H9 (cell line): ENCODE measurements around the gene ZDHHC1. TPM values are rescaled to one million over a fixed set of nuclear protein-coding genes. Genes with fewer than 3 reads are reported as not detected.

ENCODE experiments used
- DNase-seq: peaks from one replicate; pipeline ENCODE4 v3.0.0-alpha.2; 2017
- H2AFZ ChIP-seq: one replicate; pipeline ENCODE4 v1.6.1; 2013; ENCODE audit warnings: mild to moderate bottlenecking, low read length, control low read depth, moderate library complexity
- H2AK5ac ChIP-seq: 2 replicates; pipeline ENCODE4 v1.6.1; 2013; ENCODE audit warnings: low read length, control low read depth, mixed read lengths; ENCODE audit not compliant: insufficient read length
- H2BK120ac ChIP-seq: one replicate; pipeline ENCODE4 v1.6.1; 2013; ENCODE audit warnings: low read depth, mild to moderate bottlenecking, low read length, control low read depth, inconsistent platforms; ENCODE audit not compliant: poor library complexity, severe bottlenecking
- H2BK12ac ChIP-seq: 2 replicates; pipeline ENCODE4 v1.6.1; 2013; ENCODE audit warnings: low read length, control low read depth, mixed read lengths, low read depth; ENCODE audit not compliant: insufficient read length
- H2BK15ac ChIP-seq: 2 replicates; pipeline ENCODE4 v1.6.1; 2013; ENCODE audit warnings: low read depth, low read length, control low read depth
- H2BK20ac ChIP-seq: one replicate; pipeline ENCODE4 v1.6.1; 2013; ENCODE audit warnings: low read depth, mild to moderate bottlenecking, low read length, control low read depth, inconsistent platforms; ENCODE audit not compliant: poor library complexity, severe bottlenecking
- H2BK5ac ChIP-seq: 2 replicates; pipeline ENCODE4 v1.6.1; 2013; ENCODE audit warnings: low read length, control low read depth, mixed read lengths; ENCODE audit not compliant: insufficient read length
- H3K14ac ChIP-seq: 2 replicates; pipeline ENCODE4 v1.6.1; 2013; ENCODE audit warnings: low read length, control low read depth; ENCODE audit not compliant: insufficient read depth
- H3K18ac ChIP-seq: 2 replicates; pipeline ENCODE4 v1.6.1; 2013; ENCODE audit warnings: low read depth, mild to moderate bottlenecking, mixed read lengths, low read length, control low read depth; ENCODE audit not compliant: insufficient read length
- H3K23ac ChIP-seq: 2 replicates; pipeline ENCODE4 v1.6.1; 2013; ENCODE audit warnings: low read length, control low read depth, mixed read lengths, low read depth; ENCODE audit not compliant: insufficient read length
- H3K23me2 ChIP-seq: 2 replicates; pipeline ENCODE4 v1.6.1; 2013; ENCODE audit warnings: low read depth, mild to moderate bottlenecking, mixed read lengths, low read length, control low read depth; ENCODE audit not compliant: insufficient read length, poor library complexity, severe bottlenecking
- H3K27ac ChIP-seq: 2 replicates; pipeline ENCODE4 v1.5.1; 2013; ENCODE audit warnings: low read length, control low read depth, mixed read lengths, low read depth; ENCODE audit not compliant: insufficient read length
- H3K27me3 ChIP-seq: 2 replicates; pipeline ENCODE4 v1.6.1; 2013; ENCODE audit warnings: low read length, control low read depth, inconsistent platforms; ENCODE audit not compliant: insufficient read depth
- H3K4ac ChIP-seq: 2 replicates; pipeline ENCODE4 v1.6.1; 2013; ENCODE audit warnings: low read depth, mild to moderate bottlenecking, control low read depth, inconsistent platforms, low read length, moderate library complexity
- H3K4me1 ChIP-seq: 2 replicates; pipeline ENCODE4 v1.6.1; 2013; ENCODE audit warnings: low read length, control low read depth, inconsistent platforms; ENCODE audit not compliant: insufficient read depth
- H3K4me2 ChIP-seq: 2 replicates; pipeline ENCODE4 v1.6.1; 2013; ENCODE audit warnings: low read length, control low read depth, mixed read lengths; ENCODE audit not compliant: insufficient read length, insufficient read depth
- H3K56ac ChIP-seq: 2 replicates; pipeline ENCODE4 v1.6.1; 2013; ENCODE audit warnings: low read depth, mild to moderate bottlenecking, mixed read lengths, low read length, control low read depth; ENCODE audit not compliant: insufficient read length
- H3K79me1 ChIP-seq: 2 replicates; pipeline ENCODE4 v1.6.1; 2013; ENCODE audit warnings: low read depth, mild to moderate bottlenecking, moderate library complexity, low read length, control low read depth, inconsistent platforms; ENCODE audit not compliant: insufficient read depth, poor library complexity, severe bottlenecking
- H3K79me2 ChIP-seq: 2 replicates; pipeline ENCODE4 v1.6.1; 2013; ENCODE audit warnings: low read length, control low read depth, inconsistent platforms; ENCODE audit not compliant: insufficient read depth
- H3K9ac ChIP-seq: 2 replicates; pipeline ENCODE4 v1.6.1; 2013; ENCODE audit warnings: low read length, control low read depth, mixed read lengths; ENCODE audit not compliant: insufficient read length; ENCODE audit errors: extremely low read depth
- H3K9me3 ChIP-seq: one replicate; pipeline ENCODE4 v1.6.1; 2013; ENCODE audit warnings: low read depth, low read length, inconsistent platforms; ENCODE audit not compliant: control insufficient read depth
- H3T11ph ChIP-seq: one replicate; pipeline ENCODE4 v1.6.1; 2013; ENCODE audit warnings: mild to moderate bottlenecking, low read length, control low read depth, inconsistent platforms
- H4K20me1 ChIP-seq: one replicate; pipeline ENCODE4 v1.6.1; 2013; ENCODE audit not compliant: control insufficient read depth, insufficient read length, insufficient read depth
- H4K5ac ChIP-seq: 2 replicates; pipeline ENCODE4 v1.6.1; 2013; ENCODE audit warnings: low read depth, mild to moderate bottlenecking, mixed read lengths, low read length, control low read depth; ENCODE audit not compliant: insufficient read length
- H4K8ac ChIP-seq: replicated peaks from 2 replicates; pipeline ENCODE4 v1.6.1; 2013; ENCODE audit warnings: low read length, control low read depth, mixed read lengths, low read depth; ENCODE audit not compliant: insufficient read length
- H4K91ac ChIP-seq: 2 replicates; pipeline ENCODE4 v1.6.1; 2013; ENCODE audit warnings: low read depth, mild to moderate bottlenecking, moderate library complexity, mixed read lengths, low read length, control low read depth; ENCODE audit not compliant: insufficient read length
- H3K27ac Mint-ChIP-seq, 3 experiments: 2 replicates in 2 of 3; 3 replicates in 1 of 3; pipeline ENCODE4 v1.8.0; 2020 to 2021; ENCODE audit warnings: mixed read lengths in 3 of 3, mild to moderate bottlenecking in 1 of 3, moderate library complexity in 1 of 3
- H3K27me3 Mint-ChIP-seq: 2 replicates; pipeline ENCODE4 v1.8.0; 2021; ENCODE audit warnings: low read depth, mild to moderate bottlenecking, moderate library complexity, mixed read lengths
- H3K36me3 Mint-ChIP-seq, 3 experiments: 2 replicates in 2 of 3; 3 replicates in 1 of 3; pipeline ENCODE4 v1.8.0; 2020 to 2021; ENCODE audit warnings: low read depth in 3 of 3, mixed read lengths in 3 of 3; ENCODE audit not compliant: insufficient read depth in 1 of 3
- H3K4me1 Mint-ChIP-seq, 2 experiments: 2 replicates each; pipeline ENCODE4 v1.8.0; 2020; ENCODE audit warnings: mixed read lengths in 2 of 2
- H3K4me3 Mint-ChIP-seq, 2 experiments: 2 replicates in 1 of 2; 3 replicates in 1 of 2; pipeline ENCODE4 v1.8.0; 2020 to 2021; ENCODE audit warnings: mild to moderate bottlenecking in 2 of 2, mixed read lengths in 2 of 2, moderate library complexity in 1 of 2
- H3K9me3 Mint-ChIP-seq, 2 experiments: 2 replicates in 1 of 2; 3 replicates in 1 of 2; pipeline ENCODE4 v1.8.0; 2020; ENCODE audit warnings: mild to moderate bottlenecking in 2 of 2, mixed read lengths in 2 of 2, moderate library complexity in 1 of 2
- WGBS: extraction: QIAGEN DNeasy Blood & Tissue Kit; methylation state at CpG from one replicate; pipeline ENCODE4 v1.1.7; 2013; ENCODE audit warnings: missing lambda C conversion rate, low lambda C conversion rate, mixed read lengths; ENCODE audit not compliant: insufficient read length; ENCODE audit errors: extremely low coverage; 5-methylcytosine and 5-hydroxymethylcytosine counted together
- total RNA-seq: library from RNA; stranded (reverse); gene quantifications from 2 replicates; pipeline ENCODE4 v1.2.1, GENCODE V29; 2021
- TF ChIP-seq, protein P1 (sequence below): fragments of 200-600 bp; sonication (generic); conservative IDR thresholded peaks from 3 replicates; pipeline ENCODE4 v1.8.0; 2021; ENCODE audit warnings: antibody characterized with exemption, mild to moderate bottlenecking

ZDHHC1 gene
- total RNA-seq, 1 experiment from 2014 or later: 3.7 TPM

DNA sequence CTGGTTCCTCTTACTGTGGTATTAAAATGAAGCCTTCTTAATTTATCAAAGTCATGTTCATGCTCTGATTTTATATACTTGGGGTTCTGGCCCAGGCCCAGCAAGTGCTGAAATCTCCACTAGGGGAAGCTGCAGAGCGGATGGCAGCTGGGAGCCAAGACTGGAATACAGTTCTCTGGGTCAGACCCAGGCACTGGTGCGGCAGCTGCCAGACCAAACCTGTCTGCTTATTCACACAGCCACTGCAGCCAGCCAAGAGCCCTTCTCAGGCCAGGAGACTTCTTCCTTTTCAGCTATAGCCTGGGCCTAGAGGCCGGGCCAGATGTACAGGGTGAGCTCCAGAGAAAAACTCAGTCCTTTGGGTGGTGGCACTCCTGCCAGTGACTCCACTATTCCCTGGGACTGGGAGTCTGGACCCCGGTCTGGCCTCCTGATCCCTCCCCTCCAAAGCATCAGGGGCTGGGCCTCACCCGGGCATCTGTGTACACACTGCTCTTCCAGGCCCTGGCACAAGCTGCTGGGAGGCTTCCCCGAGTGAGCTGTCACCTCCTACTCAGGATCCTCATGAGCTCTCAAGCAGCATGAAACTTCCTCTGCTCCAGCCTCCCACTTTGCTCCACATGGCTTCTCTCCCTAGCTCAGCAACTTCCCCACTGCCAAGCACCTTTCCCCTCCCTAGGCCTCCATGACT, 40.3 kb upstream of the ZDHHC1 start:
- Histone ChIP-seq H3K23me2 (no peaks in the 10 kb centered on the region), H3K27ac (no peak overlapping the region), H3K14ac (no peak overlapping the region), H3K9me3 (no peaks in the 10 kb centered on the region), H2BK12ac (no peak overlapping the region), H3T11ph (no peak overlapping the region), H3K79me2 (no peaks in the 10 kb centered on the region), H3K4me2 (no peak overlapping the region), H3K4ac (no peak overlapping the region), H2BK15ac (no peak overlapping the region), H2BK20ac (no peak overlapping the region), H2BK5ac (no peak overlapping the region), H2AFZ (no peak overlapping the region), H2AK5ac (no peak overlapping the region), H4K8ac (no peak overlapping the region), H4K20me1 (no peaks in the 10 kb centered on the region), H3K79me1 (no peaks in the 10 kb centered on the region), H3K9ac (no peak overlapping the region), H3K56ac (no peak overlapping the region), H4K91ac (no peak overlapping the region), H3K4me1 (no peaks in the 10 kb centered on the region), H3K23ac (no peak overlapping the region), H4K5ac (no peak overlapping the region), H3K18ac (no peak overlapping the region), H2BK120ac (no peak overlapping the region), H3K27me3 (no peaks in the 10 kb centered on the region)
- DNase-seq: no peak
- Mint-ChIP-seq H3K27me3 (no peaks in the 10 kb centered on the region), H3K9me3 (no peaks in the 10 kb centered on the region), H3K4me1 (peaks cover 7 to 10% of the 10 kb centered on the region in 2 experiments), H3K36me3 (peaks cover 0 to 4% (median 3%) of the 10 kb centered on the region in 3 experiments; a peak in 3 of 7 replicates), H3K27ac (peak overlapping the region in 2 of 3 experiments; percentile 26 to 33; a peak in 2 of 7 replicates), H3K4me3 (no peak overlapping the region)
- no CpG with 5 or more reads among the region's 6 CpGs for WGBS
- TF ChIP-seq, protein P1, sequence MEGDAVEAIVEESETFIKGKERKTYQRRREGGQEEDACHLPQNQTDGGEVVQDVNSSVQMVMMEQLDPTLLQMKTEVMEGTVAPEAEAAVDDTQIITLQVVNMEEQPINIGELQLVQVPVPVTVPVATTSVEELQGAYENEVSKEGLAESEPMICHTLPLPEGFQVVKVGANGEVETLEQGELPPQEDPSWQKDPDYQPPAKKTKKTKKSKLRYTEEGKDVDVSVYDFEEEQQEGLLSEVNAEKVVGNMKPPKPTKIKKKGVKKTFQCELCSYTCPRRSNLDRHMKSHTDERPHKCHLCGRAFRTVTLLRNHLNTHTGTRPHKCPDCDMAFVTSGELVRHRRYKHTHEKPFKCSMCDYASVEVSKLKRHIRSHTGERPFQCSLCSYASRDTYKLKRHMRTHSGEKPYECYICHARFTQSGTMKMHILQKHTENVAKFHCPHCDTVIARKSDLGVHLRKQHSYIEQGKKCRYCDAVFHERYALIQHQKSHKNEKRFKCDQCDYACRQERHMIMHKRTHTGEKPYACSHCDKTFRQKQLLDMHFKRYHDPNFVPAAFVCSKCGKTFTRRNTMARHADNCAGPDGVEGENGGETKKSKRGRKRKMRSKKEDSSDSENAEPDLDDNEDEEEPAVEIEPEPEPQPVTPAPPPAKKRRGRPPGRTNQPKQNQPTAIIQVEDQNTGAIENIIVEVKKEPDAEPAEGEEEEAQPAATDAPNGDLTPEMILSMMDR: peak; percentile 68
